Breast epithelium (tissue), 3 donors: ENCODE measurements around the gene DSG1.

Experiments used
- POLR2AphosphoS5 ChIP-seq, 3 donors: sonication (generic); formaldehyde crosslinking; IDR thresholded peaks; one replicate each; pipeline ENCODE4 v1.6.1; 2017; ENCODE audit warnings: antibody characterized with exemption in 3 of 3
- TF ChIP-seq, protein P1 (sequence below), 3 donors: fragments of 450-650 bp; IDR thresholded peaks; one replicate each; pipeline ENCODE4 v1.5.1; 2016 to 2017; ENCODE audit warnings: antibody characterized with exemption in 3 of 3, mild to moderate bottlenecking in 3 of 3, moderate library complexity in 3 of 3

DNA sequence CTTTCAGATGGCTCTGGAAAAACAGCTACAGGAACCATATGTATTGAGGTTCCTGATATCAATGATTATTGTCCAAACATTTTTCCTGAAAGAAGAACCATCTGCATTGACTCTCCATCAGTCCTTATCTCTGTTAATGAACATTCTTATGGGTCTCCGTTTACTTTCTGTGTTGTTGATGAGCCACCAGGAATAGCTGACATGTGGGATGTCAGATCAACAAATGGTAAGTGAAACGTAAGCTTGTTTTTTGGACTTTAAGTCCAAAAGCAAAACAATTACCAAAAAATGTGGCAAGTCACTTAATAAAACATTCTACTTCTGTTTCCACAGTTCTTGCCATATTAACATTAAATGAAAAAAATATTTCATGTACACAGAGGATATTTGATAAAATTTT, 85.4 kb downstream of the DSG1 start:
- TF ChIP-seq POLR2AphosphoS5 (IDR thresholded peaks at IDR 0.05): no peak
- TF ChIP-seq, protein P1, sequence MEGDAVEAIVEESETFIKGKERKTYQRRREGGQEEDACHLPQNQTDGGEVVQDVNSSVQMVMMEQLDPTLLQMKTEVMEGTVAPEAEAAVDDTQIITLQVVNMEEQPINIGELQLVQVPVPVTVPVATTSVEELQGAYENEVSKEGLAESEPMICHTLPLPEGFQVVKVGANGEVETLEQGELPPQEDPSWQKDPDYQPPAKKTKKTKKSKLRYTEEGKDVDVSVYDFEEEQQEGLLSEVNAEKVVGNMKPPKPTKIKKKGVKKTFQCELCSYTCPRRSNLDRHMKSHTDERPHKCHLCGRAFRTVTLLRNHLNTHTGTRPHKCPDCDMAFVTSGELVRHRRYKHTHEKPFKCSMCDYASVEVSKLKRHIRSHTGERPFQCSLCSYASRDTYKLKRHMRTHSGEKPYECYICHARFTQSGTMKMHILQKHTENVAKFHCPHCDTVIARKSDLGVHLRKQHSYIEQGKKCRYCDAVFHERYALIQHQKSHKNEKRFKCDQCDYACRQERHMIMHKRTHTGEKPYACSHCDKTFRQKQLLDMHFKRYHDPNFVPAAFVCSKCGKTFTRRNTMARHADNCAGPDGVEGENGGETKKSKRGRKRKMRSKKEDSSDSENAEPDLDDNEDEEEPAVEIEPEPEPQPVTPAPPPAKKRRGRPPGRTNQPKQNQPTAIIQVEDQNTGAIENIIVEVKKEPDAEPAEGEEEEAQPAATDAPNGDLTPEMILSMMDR (IDR thresholded peaks at IDR 0.05): no peak
